NCI-H526 (cell line): ENCODE measurements around the gene SURF4.
A peak's percentile ranks its signal among the peaks of the same experiment; 100 is the strongest.
"Not testable (repeated sequence)": the region's sequence is repeated elsewhere in the genome, so short reads cannot be mapped to it uniquely, and the experiment has no call there.

Source experiments
- DNase-seq, 2 experiments: peaks; one replicate each; lab custom pipeline; 2025; lab: John Stamatoyannopoulos, UW

The SURF4 gene

DNA sequence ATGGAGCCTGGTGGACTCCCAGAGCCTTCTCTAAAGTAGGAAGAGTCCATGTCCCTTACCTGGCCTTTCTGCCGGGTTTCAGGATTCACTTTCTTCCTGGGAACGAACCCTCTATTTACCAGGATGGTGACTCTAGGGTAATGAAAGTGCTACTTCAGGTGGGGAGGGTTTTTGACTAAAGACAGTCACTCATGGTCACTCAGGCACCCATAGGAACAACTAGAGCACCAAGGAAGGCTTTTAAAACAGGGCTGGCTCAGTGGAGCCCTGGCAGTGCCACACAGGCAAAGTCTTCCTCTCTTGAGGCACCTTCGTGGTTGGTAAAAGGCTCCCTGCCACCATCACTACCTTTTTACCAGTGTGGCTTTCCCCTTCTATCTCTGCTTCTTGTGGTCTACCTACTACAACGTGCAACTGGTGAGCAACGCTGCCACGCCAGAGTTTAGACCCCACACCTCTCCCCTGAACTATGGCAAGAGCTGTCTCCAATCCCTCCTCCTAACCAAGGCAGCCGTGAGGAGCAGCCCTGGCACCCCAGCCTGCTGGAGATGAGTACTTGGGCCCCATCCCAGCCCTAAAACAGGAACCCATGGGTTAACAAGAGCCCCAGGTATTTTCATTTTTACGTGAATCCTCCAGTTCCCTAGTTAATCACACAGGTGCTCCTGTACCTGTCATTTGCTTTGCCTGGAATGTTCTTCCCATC lies 23.1 kb downstream of the SURF4 start:
- DNase-seq: no peak

GRCh38 chr9:133351908-133352634 lies 23.8 kb downstream of the SURF4 start:
- DNase-seq: peak in 1 of 2 experiments; percentile 51

GRCh38 chr9:133351526-133351907 lies 24.3 kb downstream of the SURF4 start:
- DNase-seq: no peak

DNA sequence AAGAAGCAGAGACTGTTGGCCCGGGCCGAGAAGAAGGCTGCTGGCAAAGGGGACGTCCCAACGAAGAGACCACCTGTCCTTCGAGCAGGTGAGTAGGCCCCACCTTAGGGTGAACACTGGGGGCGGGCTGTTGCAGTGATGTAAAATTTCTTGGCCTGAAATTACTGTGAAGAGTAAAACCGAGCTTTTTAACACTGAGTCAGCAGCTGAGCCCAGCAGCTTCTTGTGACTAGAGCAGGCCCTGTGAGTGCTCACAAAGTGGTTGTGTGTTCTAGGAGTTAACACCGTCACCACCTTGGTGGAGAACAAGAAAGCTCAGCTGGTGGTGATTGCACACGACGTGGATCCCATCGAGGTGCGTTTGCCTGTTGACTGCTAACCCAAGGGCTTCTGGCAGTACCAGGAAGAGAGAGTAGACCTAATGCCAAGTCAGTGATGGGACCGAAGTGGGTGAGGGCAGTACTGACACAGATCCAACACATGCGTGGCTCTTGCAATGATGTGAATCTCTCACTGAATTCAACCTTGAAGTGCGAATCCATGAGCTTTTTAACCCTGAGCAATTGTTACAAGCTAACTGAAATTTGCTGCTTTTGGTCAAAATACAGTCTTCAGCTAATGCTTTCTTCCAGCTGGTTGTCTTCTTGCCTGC lies 25.8 kb downstream of the SURF4 start:
- DNase-seq: no peak

DNA sequence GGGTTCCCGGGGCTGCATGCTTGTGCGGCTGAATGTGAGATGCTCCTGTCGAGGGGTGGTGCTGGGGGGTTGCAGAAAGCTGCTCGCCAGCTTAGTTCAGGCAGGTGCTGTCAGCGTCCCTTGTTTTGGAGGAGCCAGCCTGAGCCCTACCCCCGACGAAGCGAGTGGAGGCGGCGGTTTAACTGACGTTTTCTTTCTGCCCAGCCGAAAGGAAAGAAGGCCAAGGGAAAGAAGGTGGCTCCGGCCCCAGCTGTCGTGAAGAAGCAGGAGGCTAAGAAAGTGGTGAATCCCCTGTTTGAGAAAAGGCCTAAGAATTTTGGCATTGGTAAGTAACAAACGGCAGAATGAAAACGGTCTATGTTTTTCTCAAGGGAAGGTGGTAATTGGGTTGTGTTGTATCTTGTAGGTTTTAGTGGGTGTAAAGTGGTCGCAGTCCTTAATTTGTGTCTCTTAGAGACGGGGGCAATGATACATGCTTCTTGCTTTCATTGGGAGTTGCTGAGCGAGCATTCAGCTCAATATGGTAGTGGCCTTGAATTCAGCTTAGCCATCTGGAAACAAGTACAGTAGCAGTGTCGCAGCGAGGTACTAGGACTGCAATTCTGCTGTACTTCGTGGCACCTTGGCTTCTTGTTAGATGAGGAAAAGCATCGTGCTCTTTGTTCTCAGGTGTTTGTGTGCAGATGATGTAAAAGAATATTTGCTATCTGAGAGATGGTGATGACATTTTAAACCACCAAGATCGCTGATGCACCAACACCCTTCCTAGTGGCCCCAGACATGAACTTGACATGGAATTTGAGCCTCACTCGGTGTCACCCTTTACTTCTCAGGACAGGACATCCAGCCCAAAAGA lies 26.9 kb downstream of the SURF4 start:
- DNase-seq: no peak

DNA sequence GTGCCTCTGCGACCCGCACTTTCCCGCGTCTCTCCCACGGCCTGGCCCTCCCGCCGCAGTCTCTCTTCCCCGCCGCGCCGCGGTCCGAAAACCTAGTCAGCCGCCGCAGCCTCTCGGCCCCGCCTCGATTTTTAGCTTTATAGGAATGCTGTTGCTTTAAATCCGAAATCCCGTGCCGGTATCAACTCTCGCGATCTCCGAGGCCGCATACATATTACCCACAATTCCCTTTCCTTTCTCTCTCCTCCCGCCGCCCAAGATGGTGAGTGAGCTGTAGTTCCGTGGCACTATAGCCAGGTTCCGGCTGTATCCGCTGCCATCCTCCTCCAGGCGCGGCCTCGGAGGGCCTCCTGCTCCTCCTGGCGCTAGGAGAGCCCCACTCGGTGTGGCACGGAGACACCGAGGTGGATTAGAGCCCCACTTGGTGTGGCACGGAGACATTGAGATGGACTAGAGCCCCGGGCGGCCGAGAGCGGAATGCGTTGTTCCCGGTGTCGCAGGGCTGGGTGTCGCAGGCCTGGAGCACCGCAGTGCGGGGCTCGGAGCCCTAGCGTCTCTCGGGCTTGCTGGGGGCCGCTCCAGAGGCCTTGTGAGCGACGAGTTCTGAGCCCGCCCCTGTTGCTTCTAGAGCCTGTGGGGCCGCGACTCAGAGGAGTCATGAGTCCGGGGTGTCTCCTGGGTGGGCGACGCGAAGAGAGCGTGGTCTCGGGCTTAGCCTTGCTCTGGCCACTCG lies 27.7 kb downstream of the SURF4 start, which contains the start of the genes MED22 and RPL7A:
Gene MED22 (minus strand): TSS at position 147 of the 733 bp plus-strand sequence. CDS start 1,469 bp downstream, outside the sequence.
Gene RPL7A (plus strand): TSS at position 234 of the 733 bp plus-strand sequence. CDS start 26 bp downstream, at position 260.
- DNase-seq: peak; percentile 82 to 92

DNA sequence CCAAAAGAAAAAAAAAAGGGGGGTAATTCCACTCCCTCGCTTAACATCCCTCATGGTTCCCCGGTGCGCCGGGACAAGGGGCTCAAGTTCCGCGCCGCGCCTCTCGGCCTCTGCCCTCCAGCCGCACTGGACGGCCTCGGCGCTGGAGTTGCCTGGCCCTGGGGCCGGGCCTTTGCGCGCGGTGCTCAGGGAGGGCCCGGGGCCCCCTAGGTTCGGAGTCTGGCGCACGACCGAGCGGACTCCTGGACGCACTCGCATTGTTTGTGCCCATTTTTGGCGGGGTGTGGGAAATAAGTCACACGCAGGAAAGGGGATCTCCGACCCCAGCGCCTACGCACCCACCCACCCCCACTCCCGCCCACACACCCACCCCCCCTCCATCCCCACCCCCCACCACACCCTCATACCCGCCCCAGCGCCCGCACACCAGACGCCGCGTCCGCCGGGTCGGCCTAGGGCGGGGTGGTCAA lies 28.3 kb downstream of the SURF4 start:
- DNase-seq: peak in 1 of 2 experiments; percentile 30

DNA sequence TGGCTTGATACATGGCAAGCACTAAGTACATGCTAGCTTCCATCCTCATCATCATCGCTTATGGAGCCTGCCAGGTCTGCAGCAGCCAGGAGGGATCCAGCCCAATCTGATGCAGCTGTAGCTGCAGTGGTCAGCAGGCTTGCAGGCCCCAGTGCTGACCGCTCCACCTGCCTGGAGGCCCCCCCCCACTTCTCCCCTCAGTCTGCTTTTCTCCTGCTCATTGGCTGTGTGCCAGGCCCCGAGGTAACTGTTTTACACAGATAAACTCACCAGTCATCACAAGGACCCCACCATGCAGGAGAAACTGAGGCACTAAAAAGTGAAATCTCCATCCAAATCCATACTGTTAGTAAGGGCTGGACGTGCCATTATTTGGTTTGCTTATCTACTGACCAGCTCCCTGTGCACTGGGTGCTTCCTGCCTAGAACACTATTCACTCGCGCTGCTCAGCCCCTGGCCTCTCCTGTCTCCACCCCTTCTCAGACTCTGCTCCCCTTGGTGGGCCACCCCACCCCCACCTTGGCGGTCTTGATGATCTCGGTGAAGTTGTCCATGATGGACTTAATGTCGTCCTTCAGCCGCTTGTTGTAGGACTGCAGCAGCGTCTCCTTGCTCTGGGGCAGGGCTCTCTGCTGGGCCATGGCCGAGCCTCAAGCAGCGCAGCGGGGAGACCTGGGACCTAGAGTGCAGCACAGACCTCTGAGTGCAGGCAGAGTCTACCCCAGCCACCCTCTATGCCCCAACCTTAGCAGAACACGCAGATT lies 29.7 kb downstream of the SURF4 start:
- DNase-seq: no peak

DNA sequence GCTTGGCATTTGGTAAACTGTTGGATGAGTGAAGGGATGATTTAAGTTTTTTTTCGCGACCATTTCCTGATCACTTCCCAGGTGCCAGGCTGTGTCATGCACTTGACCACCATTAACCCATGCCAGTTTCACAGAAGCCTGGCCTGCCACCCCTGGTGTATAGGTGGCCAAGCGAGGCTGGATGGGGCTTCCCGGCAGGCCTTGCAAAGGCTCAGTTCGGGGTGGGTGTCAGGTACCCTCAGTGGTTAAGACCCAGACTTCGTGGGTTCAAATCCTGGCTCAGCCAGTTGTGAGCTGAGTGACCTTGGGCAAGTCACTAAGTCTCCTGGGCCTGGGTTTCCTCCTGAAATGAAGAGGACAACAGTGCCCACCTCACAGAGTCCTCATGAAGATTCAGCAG lies 30.3 kb downstream of the SURF4 start:
- DNase-seq: no peak

GRCh38 chr9:133344979-133345378 lies 30.9 kb downstream of the SURF4 start:
- DNase-seq: no peak

DNA sequence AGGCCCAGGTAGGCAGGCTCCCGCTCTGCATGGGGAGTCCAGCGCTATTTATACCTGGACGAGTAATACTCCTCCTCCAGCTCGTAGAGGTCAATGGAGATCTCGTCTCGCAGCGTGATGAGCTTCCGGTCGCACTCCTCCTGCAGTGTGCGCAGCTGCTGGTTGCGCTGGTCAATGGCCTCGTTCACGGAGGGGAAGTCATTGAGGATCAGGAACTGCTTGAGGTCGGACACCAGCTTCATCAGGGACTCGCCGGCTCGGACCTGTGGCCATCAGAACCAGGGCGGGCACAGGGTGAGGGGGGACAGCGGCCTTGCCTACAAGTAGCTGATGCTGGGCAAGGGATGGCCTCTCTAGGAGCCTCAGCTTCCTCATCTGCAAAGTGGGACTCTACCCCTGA lies 31.8 kb downstream of the SURF4 start:
- DNase-seq: no peak

DNA sequence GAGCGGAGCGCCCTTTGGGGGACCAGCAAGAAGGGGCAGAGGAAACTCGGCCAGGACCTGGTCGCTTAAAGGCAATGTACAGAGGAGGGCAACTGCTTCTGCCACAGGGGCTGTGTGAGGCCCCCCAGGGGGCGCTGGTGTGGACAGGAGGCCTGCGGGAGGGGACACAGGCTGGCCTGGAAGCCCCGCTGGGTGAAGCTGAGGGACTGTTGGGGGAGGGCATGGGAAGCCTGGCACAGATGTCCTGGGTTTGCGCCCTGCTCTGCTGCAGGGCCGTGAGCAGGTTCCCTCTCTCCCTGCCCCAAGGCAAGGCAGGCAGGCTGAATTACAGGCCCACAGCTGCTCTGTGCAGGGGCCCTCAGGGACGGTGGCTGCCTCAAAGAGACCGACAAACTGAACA lies 33.3 kb downstream of the SURF4 start:
- DNase-seq: no peak

- peak in 1 of 2 experiments; percentile 31 for DNase-seq
Measured at GRCh38 chr9:133342069-133342406, 33.8 kb downstream of the SURF4 start.

DNA sequence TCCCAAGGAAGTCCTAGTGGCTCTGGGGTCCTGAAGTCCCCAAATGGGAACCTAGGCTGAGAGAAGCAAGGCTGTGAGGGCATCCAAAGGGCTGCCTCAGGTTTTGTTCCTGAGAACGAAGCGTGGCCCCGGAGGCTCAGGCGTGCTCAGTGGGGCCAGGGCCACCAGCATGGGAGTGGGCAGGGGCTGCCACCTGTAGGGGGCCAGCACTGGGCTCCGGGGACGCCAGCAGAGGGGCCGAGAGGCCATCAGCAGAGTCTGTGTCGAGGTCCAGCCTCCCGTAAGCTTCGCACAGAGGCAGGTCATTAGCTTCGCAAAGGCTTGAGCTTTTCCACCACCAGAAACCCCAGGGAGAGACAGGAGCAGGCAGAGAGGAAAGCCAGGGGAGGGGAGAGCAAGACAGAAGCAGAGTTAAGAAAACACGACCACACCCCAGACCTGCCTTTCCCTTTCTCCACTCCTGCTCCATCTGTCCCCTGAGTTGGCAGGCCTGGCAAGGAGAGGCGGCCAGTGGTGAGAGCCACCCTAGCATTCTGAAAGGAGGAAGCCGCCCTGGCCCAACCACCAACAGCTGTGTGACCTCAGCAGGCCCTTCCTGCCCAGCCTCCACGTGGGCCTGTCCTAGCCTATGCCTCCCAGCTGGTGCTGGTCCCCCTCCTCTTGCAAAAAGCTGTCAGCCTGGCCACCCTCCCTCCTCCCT lies 34.3 kb downstream of the SURF4 start:
- DNase-seq: no peak

- DNase-seq: no peak
Measured at GRCh38 chr9:133340916-133341315, 34.9 kb downstream of the SURF4 start.

DNA sequence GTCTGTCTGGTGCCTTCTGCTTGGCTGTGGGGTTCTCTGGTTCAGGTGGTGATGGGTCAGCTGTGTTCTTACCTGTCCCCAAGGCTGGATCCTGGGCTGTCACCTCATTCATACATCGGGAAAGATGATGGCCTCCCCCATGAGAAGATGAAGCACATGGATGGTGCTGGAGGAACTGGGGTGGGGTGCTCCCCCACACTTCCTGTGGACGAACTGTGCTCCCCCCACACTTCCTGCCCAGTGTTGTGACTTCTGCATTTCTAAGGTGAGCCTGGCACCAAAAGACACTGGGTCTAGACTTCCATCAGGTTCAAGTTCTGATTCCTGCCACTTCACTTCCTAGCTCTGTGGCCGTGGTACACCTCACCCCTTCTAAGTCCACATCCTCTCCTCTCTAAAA lies 35.6 kb downstream of the SURF4 start:
- no peak for DNase-seq

DNA sequence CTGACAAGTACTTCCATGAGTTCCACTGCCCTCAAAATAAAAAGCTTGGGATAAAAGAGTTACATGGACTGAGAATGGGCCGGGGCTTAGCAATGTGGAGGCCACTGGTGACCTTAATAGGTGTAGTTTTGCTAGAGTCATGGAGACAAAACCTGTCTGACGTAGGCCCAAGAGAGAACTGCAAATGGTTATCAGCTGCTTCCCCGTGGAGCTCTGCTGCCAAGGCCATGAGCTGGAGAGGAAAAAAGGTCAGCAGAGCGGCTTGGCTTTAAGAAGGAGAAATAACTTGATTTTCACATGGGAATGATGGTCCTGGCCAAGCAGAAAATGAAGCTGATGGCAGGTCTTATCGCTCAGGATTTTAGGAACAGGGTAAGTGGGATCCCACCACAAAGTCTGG lies 36.2 kb downstream of the SURF4 start:
- no peak for DNase-seq

DNA sequence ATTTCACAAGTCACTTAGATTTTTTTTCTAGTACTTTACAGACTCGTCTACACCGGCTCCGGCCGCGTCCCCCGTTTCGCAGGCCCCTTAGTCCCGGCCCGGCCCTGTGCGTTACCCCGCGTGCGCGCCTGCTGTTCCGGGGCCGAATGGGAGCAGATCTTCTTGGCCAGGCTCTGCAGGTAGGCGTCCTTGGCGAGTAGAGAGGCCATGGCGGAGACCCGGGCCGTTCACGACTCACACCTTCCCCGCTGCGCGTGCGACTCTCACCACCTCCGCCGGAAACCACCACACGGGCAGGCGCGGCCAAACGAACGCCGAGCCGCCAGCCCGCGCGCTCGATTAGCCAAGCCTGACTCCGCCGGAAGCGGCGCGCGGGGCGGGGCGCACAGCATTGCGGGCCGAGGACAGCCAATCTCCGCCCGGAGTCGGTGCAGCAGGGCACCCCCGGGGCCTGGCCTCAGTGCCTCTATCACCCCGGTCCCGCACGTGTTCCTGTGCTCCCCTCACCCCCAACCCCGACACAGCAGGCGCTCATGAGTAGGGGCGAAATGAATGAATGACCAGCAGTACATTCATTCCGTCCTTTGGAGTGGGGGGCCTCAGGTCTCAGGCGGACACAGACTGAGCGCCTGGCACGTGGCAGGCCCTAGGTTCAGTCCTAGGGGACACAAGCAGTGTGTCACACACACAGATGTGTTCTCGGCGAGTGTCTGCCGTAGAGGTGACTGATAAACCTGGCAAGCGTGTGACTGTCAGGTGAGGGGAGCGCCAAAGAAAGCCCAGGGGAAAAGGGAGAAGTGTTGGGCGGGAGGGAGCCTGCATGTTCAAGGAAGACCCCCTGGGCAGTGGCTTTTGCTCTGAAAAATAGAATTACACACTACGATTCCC lies 39.7 kb downstream of the SURF4 start, which contains the start of gene SURF6:
Gene SURF6 (minus strand): TSS at position 265 of the 888 bp plus-strand sequence. CDS start 56 bp downstream, at position 209.
- DNase-seq: peak; percentile 55 to 90

DNA sequence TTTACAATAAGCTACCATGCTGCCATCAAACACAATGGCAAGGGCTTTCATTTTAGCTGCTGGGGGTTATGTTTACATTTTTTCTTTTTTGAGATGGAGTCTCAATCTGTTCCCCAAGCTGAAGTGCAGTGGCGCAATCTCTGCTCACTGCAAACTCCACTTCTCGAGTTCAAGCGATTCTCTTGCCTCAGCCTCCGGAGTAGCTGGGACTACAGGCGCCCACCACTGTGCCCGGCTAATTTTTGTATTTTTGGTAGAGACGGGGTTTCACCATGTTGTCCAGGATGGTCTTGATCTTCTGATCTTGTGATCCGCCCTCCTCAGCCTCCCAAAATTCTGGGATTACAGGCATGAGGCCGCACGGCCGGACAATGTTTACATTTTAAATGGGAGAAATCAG lies 41.0 kb downstream of the SURF4 start:
- not testable (repeated sequence) for DNase-seq
